Body of pancreas (tissue), 4 donors: ENCODE measurements around the gene CENPO.

Experiments used
- POLR2A ChIP-seq, 3 donors: fragments of 450-650 bp; IDR thresholded peaks; one replicate each; pipeline ENCODE4 v1.6.1; 2016; ENCODE audit warnings: antibody characterized with exemption in 3 of 3, mild to moderate bottlenecking in 2 of 3
- TF ChIP-seq, protein P1 (sequence below), 7 experiments: fragments of 450-650 bp in 4 of 7; fragments of 200-600 bp in 3 of 7; sonication (generic) in 3 of 7; IDR thresholded peaks; one replicate each; pipeline ENCODE4 v1.5.1; 2016 to 2019; ENCODE audit warnings: antibody characterized with exemption in 7 of 7

DNA sequence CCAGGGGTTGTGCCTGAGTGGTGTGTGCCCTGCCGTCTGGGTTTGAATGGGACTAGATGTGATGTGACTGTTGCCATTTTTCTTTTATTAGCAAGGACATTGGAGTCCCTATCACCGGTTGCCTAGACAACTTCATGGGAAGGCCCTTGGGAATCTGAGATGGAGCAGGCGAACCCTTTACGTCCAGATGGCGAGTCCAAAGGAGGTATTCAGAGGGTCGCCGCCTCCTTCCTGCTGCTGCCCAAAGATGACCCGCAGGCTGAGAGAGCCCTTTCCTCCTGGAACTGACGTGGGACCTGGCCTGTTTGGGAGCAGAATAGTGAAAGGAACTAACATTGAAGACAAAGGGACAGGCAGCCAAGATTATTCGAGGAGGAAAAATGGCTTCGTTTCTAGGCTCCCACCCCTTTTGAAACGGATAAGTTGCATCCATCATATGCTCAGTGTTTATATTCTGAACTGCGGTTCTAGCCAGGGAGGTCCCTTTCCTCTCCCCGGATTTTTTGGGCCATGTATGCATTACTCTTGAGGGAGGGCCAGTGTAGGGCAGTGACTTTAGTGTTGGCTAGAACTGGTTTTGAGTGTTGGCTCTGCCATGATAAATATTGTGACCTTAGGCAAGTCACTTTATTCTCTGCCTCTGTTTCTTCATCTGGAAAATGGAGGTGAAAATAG is 673 bp downstream of the CENPO start:
- TF ChIP-seq, protein P1, sequence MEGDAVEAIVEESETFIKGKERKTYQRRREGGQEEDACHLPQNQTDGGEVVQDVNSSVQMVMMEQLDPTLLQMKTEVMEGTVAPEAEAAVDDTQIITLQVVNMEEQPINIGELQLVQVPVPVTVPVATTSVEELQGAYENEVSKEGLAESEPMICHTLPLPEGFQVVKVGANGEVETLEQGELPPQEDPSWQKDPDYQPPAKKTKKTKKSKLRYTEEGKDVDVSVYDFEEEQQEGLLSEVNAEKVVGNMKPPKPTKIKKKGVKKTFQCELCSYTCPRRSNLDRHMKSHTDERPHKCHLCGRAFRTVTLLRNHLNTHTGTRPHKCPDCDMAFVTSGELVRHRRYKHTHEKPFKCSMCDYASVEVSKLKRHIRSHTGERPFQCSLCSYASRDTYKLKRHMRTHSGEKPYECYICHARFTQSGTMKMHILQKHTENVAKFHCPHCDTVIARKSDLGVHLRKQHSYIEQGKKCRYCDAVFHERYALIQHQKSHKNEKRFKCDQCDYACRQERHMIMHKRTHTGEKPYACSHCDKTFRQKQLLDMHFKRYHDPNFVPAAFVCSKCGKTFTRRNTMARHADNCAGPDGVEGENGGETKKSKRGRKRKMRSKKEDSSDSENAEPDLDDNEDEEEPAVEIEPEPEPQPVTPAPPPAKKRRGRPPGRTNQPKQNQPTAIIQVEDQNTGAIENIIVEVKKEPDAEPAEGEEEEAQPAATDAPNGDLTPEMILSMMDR (IDR thresholded peaks at IDR 0.05): no peak
- TF ChIP-seq POLR2A (IDR thresholded peaks at IDR 0.05): no peak
